OCI-LY1 (cell line): Measurements from ENCODE around the gene RPL38.

ENCODE experiments used
- H2AFZ ChIP-seq: fragments of 200-600 bp; sonication (generic), shearing (Covaris generic); 2 replicates; pipeline ENCODE4 v1.6.0; 2014; ENCODE audit warnings: antibody characterized with exemption, mild to moderate bottlenecking, low read length
- H3F3A ChIP-seq: fragments of 200-600 bp; sonication (generic), shearing (Covaris generic); 2 replicates; pipeline ENCODE4 v1.6.0; 2014; ENCODE audit warnings: mild to moderate bottlenecking, antibody characterized with exemption, low read length, moderate library complexity; ENCODE audit not compliant: insufficient read depth
- H3K27ac ChIP-seq: fragments of 200-600 bp; sonication (generic); 2 replicates; pipeline ENCODE4 v1.5.1; 2014; ENCODE audit warnings: low read length, mixed run types, mild to moderate bottlenecking, low read depth; ENCODE audit not compliant: poor library complexity, severe bottlenecking
- H3K27me3 ChIP-seq: fragments of 200-600 bp; sonication (generic); 2 replicates; pipeline ENCODE4 v1.6.0; 2014; ENCODE audit warnings: antibody characterized with exemption, mild to moderate bottlenecking, low read length, moderate library complexity; ENCODE audit not compliant: insufficient read depth
- H3K36me3 ChIP-seq: fragments of 200-600 bp; sonication (generic); 2 replicates; pipeline ENCODE4 v1.6.1; 2014; ENCODE audit warnings: mild to moderate bottlenecking, antibody characterized with exemption, low read length, moderate library complexity, mixed read lengths; ENCODE audit not compliant: insufficient read depth
- H3K4me1 ChIP-seq: fragments of 200-600 bp; sonication (generic); 2 replicates; pipeline ENCODE4 v1.5.1; 2014; ENCODE audit warnings: mild to moderate bottlenecking, low read length, moderate library complexity; ENCODE audit not compliant: insufficient read depth, severe bottlenecking
- H3K4me2 ChIP-seq: fragments of 200-600 bp; sonication (generic), shearing (Covaris generic); 2 replicates; pipeline ENCODE4 v1.6.1; 2014; ENCODE audit warnings: low read length
- H3K4me3 ChIP-seq: fragments of 200-600 bp; sonication (generic); 2 replicates; pipeline ENCODE4 v1.5.1; 2014; ENCODE audit warnings: low read length, low read depth, mild to moderate bottlenecking, mixed read lengths; ENCODE audit not compliant: poor library complexity, severe bottlenecking
- H3K79me2 ChIP-seq: fragments of 200-600 bp; shearing (Covaris generic); 2 replicates; pipeline ENCODE4 v1.6.1; 2016; ENCODE audit warnings: mixed run types, low read length, mixed read lengths; ENCODE audit not compliant: insufficient read depth
- H3K9ac ChIP-seq: fragments of 200-600 bp; sonication (generic), shearing (Covaris generic); 2 replicates; pipeline ENCODE4 v1.6.1; 2014; ENCODE audit warnings: mild to moderate bottlenecking, low read length, mixed read lengths
- H3K9me2 ChIP-seq: fragments of 200-600 bp; sonication (generic), shearing (Covaris generic); 2 replicates; pipeline ENCODE4 v1.6.1; 2014; ENCODE audit warnings: low read depth, mild to moderate bottlenecking, low read length, mixed read lengths
- H3K9me3 ChIP-seq: fragments of 200-600 bp; shearing (Covaris generic); 2 replicates; pipeline ENCODE4 v1.6.1; 2014; ENCODE audit warnings: low read length, mixed read lengths
- H4K20me1 ChIP-seq: fragments of 200-600 bp; sonication (generic), shearing (Covaris generic); 2 replicates; pipeline ENCODE4 v1.6.0; 2016; ENCODE audit warnings: mild to moderate bottlenecking, low read length; ENCODE audit not compliant: insufficient read depth
- CTCF ChIP-seq: fragments of 200-600 bp; sonication (generic), shearing (Covaris generic); IDR thresholded peaks from 2 replicates; pipeline ENCODE4 v1.5.1; 2017; ENCODE audit warnings: mild to moderate bottlenecking, antibody characterized with exemption, low read length, moderate library complexity, mixed read lengths
- EZH2 ChIP-seq: fragments of 200-600 bp; sonication (generic), shearing (Covaris generic); IDR thresholded peaks from 2 replicates; pipeline ENCODE4 v1.8.0; 2017; ENCODE audit warnings: borderline replicate concordance, mixed run types, mild to moderate bottlenecking, antibody characterized with exemption, low read length, moderate library complexity, mixed read lengths

The RPL38 gene

GRCh38 chr17:74212209-74212912, 8.9 kb downstream of the RPL38 start:
- H2AFZ ChIP-seq = no peak overlapping the region
- no peaks in the 10 kb centered on the region; the same call in none of the 2 replicates for H3F3A ChIP-seq

DNA sequence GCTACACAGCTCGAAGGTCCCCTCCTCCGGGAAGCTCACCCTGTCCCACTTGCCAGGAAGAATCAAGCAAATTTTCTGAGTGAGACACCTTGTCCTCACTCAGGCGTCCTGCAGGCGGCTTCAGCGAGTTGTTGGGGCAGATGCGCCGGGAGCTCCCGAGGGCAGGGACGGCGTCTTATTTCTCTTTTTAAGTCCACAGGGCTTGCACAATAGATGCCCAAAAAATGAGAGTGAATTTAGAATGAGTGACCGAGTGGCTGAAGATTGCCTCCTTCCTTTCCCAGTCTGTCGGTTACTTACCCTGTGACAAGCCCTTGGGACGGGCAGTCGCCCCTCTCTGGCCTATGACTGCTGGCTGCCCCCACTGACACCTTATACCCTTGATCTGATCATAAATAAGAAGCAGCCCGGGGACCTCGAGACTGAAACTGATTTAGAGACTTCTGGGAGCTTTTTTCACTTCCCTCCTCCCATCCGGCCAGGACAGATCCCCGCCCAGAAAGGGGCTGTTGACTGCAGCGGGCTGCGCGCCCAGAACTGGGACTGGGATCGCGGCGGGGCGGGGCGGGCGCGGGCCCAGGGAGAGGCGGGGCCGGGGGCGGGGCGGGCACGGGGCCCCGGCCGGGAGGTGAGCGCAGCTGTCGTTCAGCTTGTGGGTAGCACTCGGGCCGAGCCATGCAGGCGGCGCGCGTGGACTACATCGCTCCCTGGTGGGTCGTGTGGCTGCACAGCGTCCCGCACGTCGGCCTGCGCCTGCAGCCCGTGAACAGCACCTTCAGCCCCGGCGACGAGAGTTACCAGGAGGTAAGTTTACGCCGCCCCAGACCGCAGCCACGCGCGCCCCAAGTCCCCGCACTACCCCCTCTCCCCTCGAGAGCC, 9.7 kb downstream of the RPL38 start, which contains the start of gene TTYH2:
TSS of gene TTYH2 (plus strand) at position 659 of the 879 bp plus-strand sequence. CDS start at position 676, 17 bp downstream.
- Histone ChIP-seq H3K4me1 (peaks cover 13% of the 10 kb centered on the region), H3K4me2 (peak within 1 kb of the TSS; percentile 57), H3K9me3 (no peaks in the 10 kb centered on the region), H3K9ac (no peak within 1 kb of the TSS), H3K9me2 (no peaks in the 10 kb centered on the region), H3F3A (no peaks in the 10 kb centered on the region; the same call in none of the 2 replicates), H3K27me3 (no peaks in the 10 kb centered on the region; the same call in 1 of the 2 replicates), H2AFZ (no peak within 1 kb of the TSS), H4K20me1 (no peaks in the 10 kb centered on the region), H3K27ac (no peak within 1 kb of the TSS), H3K36me3 (peaks cover 39% of the 10 kb centered on the region), H3K4me3 (peak within 1 kb of the TSS; percentile 46), H3K79me2 (no peaks in the 10 kb centered on the region)
- TF ChIP-seq EZH2 = no peak
- peak; percentile 22; the same call in 1 of the 2 replicates for TF ChIP-seq CTCF

More at GRCh38 chr17:74212209-74212912, 8.9 kb downstream of the RPL38 start:
- Histone ChIP-seq H3K4me1 (peaks cover 13% of the 10 kb centered on the region), H3K36me3 (peaks cover 47% of the 10 kb centered on the region), H3K9ac (no peak overlapping the region), H3K27ac (no peak overlapping the region), H3K27me3 (no peaks in the 10 kb centered on the region; the same call in 1 of the 2 replicates), H3K4me3 (no peak overlapping the region), H3K4me2 (no peak overlapping the region; the same call in 1 of the 2 replicates), H3K9me2 (no peaks in the 10 kb centered on the region), H3K79me2 (no peaks in the 10 kb centered on the region), H4K20me1 (no peaks in the 10 kb centered on the region), H3K9me3 (no peaks in the 10 kb centered on the region)
- TF ChIP-seq CTCF (no peak), EZH2 (no peak)

- no peaks in the 10 kb centered on the region for H3K79me2 ChIP-seq
- H3K4me1 ChIP-seq = peaks cover 13% of the 10 kb centered on the region
- H4K20me1 ChIP-seq = no peaks in the 10 kb centered on the region
- H3K4me3 ChIP-seq = peak overlapping the region; percentile 46
- H3F3A ChIP-seq = no peaks in the 10 kb centered on the region; the same call in none of the 2 replicates
- no peak overlapping the region for H2AFZ ChIP-seq
- H3K9me2 ChIP-seq = no peaks in the 10 kb centered on the region
- no peak overlapping the region for H3K27ac ChIP-seq
- H3K9ac ChIP-seq = no peak overlapping the region
- no peak for TF ChIP-seq CTCF
- TF ChIP-seq EZH2 = no peak
- H3K36me3 ChIP-seq = peaks cover 31% of the 10 kb centered on the region
- no peaks in the 10 kb centered on the region; the same call in 1 of the 2 replicates for H3K27me3 ChIP-seq
- H3K4me2 ChIP-seq = peak overlapping the region; percentile 57
- no peaks in the 10 kb centered on the region for H3K9me3 ChIP-seq
These were observed 10.4 kb downstream of the RPL38 start for GRCh38 chr17:74213861-74214391.
